H1 (cell line): Measurements from ENCODE around the gene DES. TPM values are rescaled to one million over a fixed set of nuclear protein-coding genes. Genes with fewer than 3 reads are reported as not detected.

Experiments used
- CTCF ChIA-PET: fragments of 300-600 bp; sonication (Branson Sonifier 250); formaldehyde crosslinking; loops from one replicate; lab custom pipeline; 2021; ENCODE audit not compliant: partially characterized antibody; lab: Charles Lee
- POLR2A ChIA-PET: fragments of 300-600 bp; sonication (Branson Sonifier 250); formaldehyde crosslinking; loops from one replicate; lab custom pipeline; 2021; ENCODE audit warnings: inconsistent platforms; ENCODE audit not compliant: partially characterized antibody; lab: Charles Lee
- DNase-seq, 2 experiments: peaks; one replicate each; pipeline versions ENCODE4 v3.0.0 to v3.0.0-alpha.2; 2010 to 2022; ENCODE audit warnings: low spot score in 2 of 2, low read depth in 1 of 2, mixed read lengths in 1 of 2
- FAIRE-seq: peaks from 2 replicates; lab custom pipeline; 2011; peaks lifted over from hg19 to GRCh38; lab: Jason Lieb, UNC
- H2AFZ ChIP-seq: 2 replicates; pipeline ENCODE4 v1.8.1; 2012; ENCODE audit warnings: low read length, inconsistent platforms
- H2AK5ac ChIP-seq: 2 replicates; pipeline ENCODE4 v1.6.1; 2013; ENCODE audit warnings: low read depth, low read length
- H2BK120ac ChIP-seq: replicated peaks from 2 replicates; pipeline ENCODE3; 2013; ENCODE audit warnings: low read depth, low read length, inconsistent platforms
- H2BK12ac ChIP-seq: 2 replicates; pipeline ENCODE4 v1.6.1; 2013; ENCODE audit warnings: low read depth, low read length
- H2BK15ac ChIP-seq: 2 replicates; pipeline ENCODE4 v1.6.1; 2013; ENCODE audit warnings: low read length
- H2BK20ac ChIP-seq: 2 replicates; pipeline ENCODE4 v1.6.1; 2013; ENCODE audit warnings: low read length
- H2BK5ac ChIP-seq: 2 replicates; pipeline ENCODE4 v1.6.1; 2013; ENCODE audit warnings: low read depth, low read length
- H3K14ac ChIP-seq: 2 replicates; pipeline ENCODE4 v1.6.1; 2013; ENCODE audit warnings: inconsistent platforms; ENCODE audit not compliant: insufficient read length
- H3K18ac ChIP-seq: 2 replicates; pipeline ENCODE4 v1.6.1; 2013; ENCODE audit warnings: low read length; ENCODE audit errors: extremely low read depth
- H3K23ac ChIP-seq: 2 replicates; pipeline ENCODE4 v1.6.1; 2013; ENCODE audit warnings: inconsistent platforms; ENCODE audit not compliant: insufficient read length
- H3K23me2 ChIP-seq: 2 replicates; pipeline ENCODE4 v1.6.1; 2013; ENCODE audit warnings: low read depth, low read length
- H3K27ac ChIP-seq: 2 replicates; pipeline ENCODE4 v1.6.1; 2011; ENCODE audit warnings: low read depth, low read length, inconsistent platforms
- H3K27me3 ChIP-seq, 4 experiments: replicated peaks in 1 of 4; 1 replicate in 1 of 4; 2 replicates in 3 of 4; pipeline versions ENCODE4 v1.6.1 to v1.8.1; 2011 to 2013; ENCODE audit warnings: low read length in 3 of 4, mild to moderate bottlenecking in 3 of 4, inconsistent platforms in 2 of 4, mixed read lengths in 2 of 4, moderate library complexity in 1 of 4; ENCODE audit not compliant: control insufficient read depth in 3 of 4, insufficient read depth in 3 of 4; ENCODE audit errors: extremely low read depth in 1 of 4
- H3K36me3 ChIP-seq, 4 experiments: 2 replicates each; pipeline versions ENCODE4 v1.6.1 to v1.8.1; 2011 to 2013; ENCODE audit warnings: mild to moderate bottlenecking in 4 of 4, low read length in 3 of 4, moderate library complexity in 2 of 4, control low read depth in 1 of 4, inconsistent platforms in 1 of 4; ENCODE audit not compliant: insufficient read depth in 4 of 4, control insufficient read depth in 2 of 4
- H3K4ac ChIP-seq: replicated peaks from 2 replicates; pipeline ENCODE3; 2013; ENCODE audit warnings: low read length, low read depth, mixed read lengths, inconsistent platforms; ENCODE audit not compliant: insufficient read length
- H3K4me1 ChIP-seq, 4 experiments: replicated peaks in 1 of 4; 1 replicate in 1 of 4; 2 replicates in 3 of 4; pipeline versions ENCODE4 v1.6.1 to v1.8.1; 2011 to 2013; ENCODE audit warnings: low read length in 3 of 4, inconsistent platforms in 2 of 4, mixed read lengths in 1 of 4; ENCODE audit not compliant: insufficient read depth in 4 of 4, control insufficient read depth in 3 of 4
- H3K4me2 ChIP-seq, 2 experiments: 2 replicates each; pipeline versions ENCODE4 v1.6.1 to v1.8.1; 2011 to 2013; ENCODE audit warnings: low read depth in 2 of 2, low read length in 2 of 2, control low read depth in 1 of 2, inconsistent platforms in 1 of 2, mild to moderate bottlenecking in 1 of 2; ENCODE audit not compliant: insufficient read depth in 1 of 2
- H3K4me3 ChIP-seq, 4 experiments: fragments of 200-600, 300-600 bp in 1 of 4; sonication (generic), shearing (Covaris generic), sonication (Bioruptor Twin) in 1 of 4; 2 replicates each; pipeline versions ENCODE4 v1.5.1 to v1.8.1; 2011 to 2016; ENCODE audit warnings: low read length in 4 of 4, low read depth in 3 of 4, control low read depth in 2 of 4, inconsistent platforms in 2 of 4, mild to moderate bottlenecking in 2 of 4, mixed read lengths in 1 of 4, moderate library complexity in 1 of 4; ENCODE audit not compliant: insufficient read depth in 2 of 4; ENCODE audit errors: extremely low read depth in 1 of 4
- H3K56ac ChIP-seq: replicated peaks from 2 replicates; pipeline ENCODE3; 2013; ENCODE audit warnings: low read depth, mild to moderate bottlenecking, mixed read lengths, low read length, inconsistent platforms; ENCODE audit not compliant: insufficient read length
- H3K79me1 ChIP-seq: 2 replicates; pipeline ENCODE4 v1.6.1; 2013; ENCODE audit warnings: low read depth, low read length, control low read depth
- H3K79me2 ChIP-seq, 2 experiments: 2 replicates each; pipeline versions ENCODE4 v1.6.1 to v1.8.1; 2012 to 2013; ENCODE audit warnings: low read length in 2 of 2, mild to moderate bottlenecking in 2 of 2, inconsistent platforms in 1 of 2; ENCODE audit not compliant: insufficient read depth in 2 of 2, control insufficient read depth in 1 of 2
- H3K9ac ChIP-seq, 4 experiments: replicated peaks in 1 of 4; 1 replicate in 1 of 4; 2 replicates in 3 of 4; pipeline versions ENCODE4 v1.6.1 to v1.8.1; 2011 to 2013; ENCODE audit warnings: low read depth in 3 of 4, low read length in 3 of 4, control low read depth in 2 of 4, mild to moderate bottlenecking in 2 of 4, moderate library complexity in 2 of 4, inconsistent platforms in 1 of 4; ENCODE audit errors: extremely low read depth in 1 of 4
- H3K9me3 ChIP-seq, 2 experiments: 2 replicates each; pipeline versions ENCODE4 v1.6.1 to v1.8.1; 2012 to 2013; ENCODE audit warnings: mild to moderate bottlenecking in 2 of 2, moderate library complexity in 2 of 2, control low read depth in 1 of 2, inconsistent platforms in 1 of 2, low read depth in 1 of 2, low read length in 1 of 2, mixed read lengths in 1 of 2; ENCODE audit not compliant: insufficient read depth in 2 of 2
- H4K20me1 ChIP-seq, 2 experiments: replicated peaks in 1 of 2; 2 replicates each; pipeline versions ENCODE3 to v1.8.1; 2011 to 2013; ENCODE audit warnings: inconsistent platforms in 2 of 2, low read length in 2 of 2, mild to moderate bottlenecking in 1 of 2; ENCODE audit not compliant: insufficient read depth in 2 of 2, control insufficient read depth in 1 of 2
- H4K5ac ChIP-seq: 2 replicates; pipeline ENCODE4 v1.6.1; 2013; ENCODE audit warnings: low read length, low read depth, mixed read lengths, inconsistent platforms; ENCODE audit not compliant: insufficient read length
- H4K8ac ChIP-seq: 2 replicates; pipeline ENCODE4 v1.8.0; 2013; ENCODE audit warnings: mild to moderate bottlenecking, moderate library complexity, low read length, inconsistent platforms; ENCODE audit not compliant: insufficient read depth; ENCODE audit errors: extremely low read depth
- H4K91ac ChIP-seq: replicated peaks from 2 replicates; pipeline ENCODE3; 2013; ENCODE audit warnings: low read length, mixed read lengths, inconsistent platforms; ENCODE audit not compliant: insufficient read length
- RAD21 ChIP-seq, 2 experiments: IDR thresholded peaks in 1 of 2; conservative IDR thresholded peaks in 1 of 2; 2 replicates each; pipeline ENCODE4 v1.6.1; 2011; ENCODE audit warnings: low read depth in 2 of 2, low read length in 2 of 2, improper control_type of control experiment in 1 of 2, inconsistent platforms in 1 of 2, mild to moderate bottlenecking in 1 of 2, moderate library complexity in 1 of 2
- WGBS, 2 experiments: shearing (Covaris generic) in 1 of 2; methylation state at CpG; one replicate each; pipeline versions ENCODE4 v1.1.6 to v1.1.7; 2013 to 2015; ENCODE audit warnings: low lambda C conversion rate in 2 of 2, mixed read lengths in 2 of 2, inconsistent platforms in 1 of 2, low coverage in 1 of 2, missing lambda C conversion rate in 1 of 2; ENCODE audit not compliant: insufficient replicate concordance in 2 of 2, insufficient coverage in 1 of 2, insufficient read length in 1 of 2; ENCODE audit errors: extremely low coverage in 1 of 2, missing lambda C conversion rate in 1 of 2; 5-methylcytosine and 5-hydroxymethylcytosine counted together
- polyA plus RNA-seq, 7 experiments: library from polyadenylated mRNA; depleted of rRNA in 3 of 7; stranded (reverse) in 5 of 7; unstranded in 2 of 7; fragments of >200 nt in 5 of 7; fragments of 200-250 nt in 2 of 7; gene quantifications; 1 replicate in 5 of 7; 2 replicates in 1 of 7; 4 replicates in 1 of 7; pipeline versions ENCODE4 v1.2.1 to v1.2.3, GENCODE V29; 2011 to 2013; ENCODE audit warnings: missing spikeins in 2 of 7, mixed read lengths in 2 of 7
- total RNA-seq: library from RNA; stranded (reverse); fragmentation: NEBNext Ultra II Directional; extraction: Animal tissue kit (Norgen Biotek cat#: 25700); gene quantifications from 2 replicates; pipeline ENCODE4 v1.2.1, GENCODE V29; 2021

DES gene
- total and polyA plus RNA-seq, 2 of the 8 experiments (the other 6 are each of a cell fraction or from before 2014, with no cell fraction given), result 1.8 to 4.3 TPM

DNA sequence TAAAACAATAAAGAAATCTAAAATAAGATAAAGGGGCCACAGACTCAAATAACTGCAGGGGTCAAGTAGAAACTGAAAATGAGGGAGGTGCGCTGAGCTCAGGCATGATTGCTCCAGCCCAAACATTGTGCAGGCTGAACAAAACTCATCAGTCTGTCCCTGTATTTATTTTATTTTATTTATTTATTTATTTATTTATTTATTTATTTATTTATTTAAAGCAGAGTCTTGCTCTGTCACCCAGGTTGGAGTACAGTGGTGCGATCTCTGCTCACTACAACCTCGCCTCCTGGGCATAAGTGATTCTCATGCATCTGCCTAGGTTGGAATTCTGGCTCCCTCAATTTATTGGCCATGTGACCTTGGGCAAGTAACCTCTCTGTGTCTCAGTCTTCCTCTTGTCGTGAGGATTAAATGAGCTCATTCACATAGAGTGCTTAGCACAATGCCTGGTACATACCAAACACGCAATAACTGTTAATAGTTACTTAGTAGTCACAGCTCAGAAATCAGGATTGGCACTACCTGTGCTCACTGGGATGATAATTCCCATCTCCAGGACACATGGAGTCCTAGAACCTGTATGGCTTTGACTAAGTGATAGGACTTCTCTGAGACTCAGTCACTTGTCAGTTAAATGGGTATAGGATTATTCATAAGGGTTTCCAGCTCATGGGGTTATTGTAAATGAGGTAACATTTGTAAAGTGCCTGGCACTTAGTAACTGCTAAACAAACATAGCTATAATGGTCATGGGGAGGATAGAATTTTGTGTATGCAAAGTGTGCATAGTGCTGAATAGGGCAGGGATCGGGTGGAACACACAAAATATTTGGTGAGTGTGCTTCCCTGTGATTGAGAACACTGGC lies 22.4 kb downstream of the DES start:
- DNase-seq (no peak), FAIRE-seq (no peak)
- Histone ChIP-seq H2BK20ac (no peak overlapping the region), H3K4ac (no peak overlapping the region), H4K5ac (no peak overlapping the region), H2AFZ (no peak overlapping the region), H3K79me2 (no peaks in the 10 kb centered on the region), H4K91ac (no peak overlapping the region), H3K79me1 (no peaks in the 10 kb centered on the region), H4K20me1 (peaks cover 0 to 10% of the 10 kb centered on the region in 2 experiments), H2BK120ac (no peak overlapping the region), H2BK12ac (no peak overlapping the region), H3K18ac (no peak overlapping the region), H3K27me3 (peaks cover 0 to 23% (median 16%) of the 10 kb centered on the region in 4 experiments; a peak in 6 of 7 replicates), H3K56ac (no peak overlapping the region), H3K14ac (no peak overlapping the region), H3K36me3 (no peaks in the 10 kb centered on the region), H3K4me2 (peak overlapping the region; percentile 71 to 98; a peak in 3 of 4 replicates), H3K9ac (no peak overlapping the region), H2BK15ac (no peak overlapping the region), H4K8ac (no peak overlapping the region), H3K4me1 (peaks cover 0 to 11% (median 5%) of the 10 kb centered on the region in 4 experiments; a peak in 6 of 7 replicates), H3K27ac (no peak overlapping the region), H3K23me2 (peaks cover 6% of the 10 kb centered on the region; the same call in 1 of the 2 replicates), H2AK5ac (no peak overlapping the region), H3K4me3 (peak overlapping the region in 1 of 4 experiments; percentile 66; a peak in 1 of 8 replicates), H3K23ac (no peak overlapping the region), H3K9me3 (no peaks in the 10 kb centered on the region), H2BK5ac (no peak overlapping the region)
- ChIA-PET POLR2A (interaction anchor here (0.6 to 1.9 kb wide), 8 partner anchors 8 to 70 kb away, joined by 3 to 6 read pairs (median 4); no protein-coding TSS in a partner anchor), CTCF (interaction anchor here (1.0 to 113.1 kb wide), 4 partner anchors 18 to 120 kb away, joined by 3 to 7248 read pairs (median 3717); partner anchors contain the start of genes ASIC4, CHPF, DES and GMPPA)
- 95% methylated on average over 6 of the region's 6 CpGs; no CpG with 5 or more reads in 1 of the 2 experiments for WGBS, 2 experiments
- TF ChIP-seq RAD21 (IDR thresholded peaks at IDR 0.05 in 1 of 2, conservative IDR thresholded peaks at IDR 0.05 in 1 of 2; ENCODE audit: low read depth in 2 of 2, low read length in 2 of 2), result no peak
